Lung (tissue), 12 donors: ENCODE data around the gene FARP1. TPM values are rescaled to one million over a fixed set of nuclear protein-coding genes. Genes with fewer than 3 reads are reported as not detected.

Experiments used
- ATAC-seq: fragments of 200-7000 bp; cut with Tn5 transposase; one replicate; pipeline ENCODE4 v1.9.1; 2020; ENCODE audit warnings: moderate number of reproducible peaks; ENCODE audit not compliant: insufficient read depth, low FRiP score
- DNase-seq, 3 donors: peaks; one replicate each; pipeline ENCODE4 v3.0.0-alpha.2; 2013 to 2017
- H3K27ac ChIP-seq, 2 donors: one replicate each; pipeline ENCODE4 v1.5.1; 2013; ENCODE audit warnings: mild to moderate bottlenecking in 2 of 2, moderate library complexity in 2 of 2, control low read depth in 1 of 2, inconsistent platforms in 1 of 2, low read depth in 1 of 2, low read length in 1 of 2
- H3K27me3 ChIP-seq, 3 donors: one replicate each; pipeline ENCODE4 v1.5.1; 2013; ENCODE audit warnings: low read length in 2 of 3; ENCODE audit not compliant: control insufficient read depth in 3 of 3, insufficient read depth in 3 of 3
- H3K36me3 ChIP-seq, 4 donors: one replicate each; pipeline ENCODE4 v1.5.1; 2013; ENCODE audit warnings: low read length in 4 of 4, mild to moderate bottlenecking in 1 of 4, moderate library complexity in 1 of 4; ENCODE audit not compliant: control insufficient read depth in 4 of 4, insufficient read depth in 4 of 4
- H3K4me1 ChIP-seq, 5 donors: one replicate each; pipeline ENCODE4 v1.5.1; 2013; ENCODE audit warnings: low read length in 5 of 5, mild to moderate bottlenecking in 2 of 5, moderate library complexity in 1 of 5; ENCODE audit not compliant: control insufficient read depth in 5 of 5, insufficient read depth in 5 of 5
- H3K4me3 ChIP-seq: one replicate; pipeline ENCODE4 v1.5.1; 2013; ENCODE audit warnings: mild to moderate bottlenecking, control low read depth, moderate library complexity
- H3K9ac ChIP-seq, 2 donors: one replicate each; pipeline ENCODE4 v1.5.1; 2013; ENCODE audit warnings: low read length in 2 of 2, control low read depth in 1 of 2; ENCODE audit not compliant: insufficient read depth in 1 of 2
- H3K9me3 ChIP-seq, 4 donors: one replicate each; pipeline ENCODE4 v1.5.1; 2013; ENCODE audit warnings: low read length in 3 of 4, mild to moderate bottlenecking in 1 of 4, moderate library complexity in 1 of 4; ENCODE audit not compliant: control insufficient read depth in 4 of 4, insufficient read depth in 3 of 4
- WGBS, 2 donors: extraction: QIAGEN DNeasy Blood & Tissue Kit; methylation state at CpG; one replicate each; pipeline ENCODE4 v1.1.7; 2013; 5-methylcytosine and 5-hydroxymethylcytosine counted together
- polyA plus RNA-seq, 2 donors: library from polyadenylated mRNA; stranded (reverse); fragments of 200-250 nt; gene quantifications; one replicate each; pipeline ENCODE4 v1.2.1, GENCODE V29; 2013
- total RNA-seq, 2 donors: library from RNA; depleted of rRNA in 1 of 2; stranded (reverse); fragments of >200 nt in 1 of 2; gene quantifications; one replicate each; pipeline ENCODE4 v1.2.1, GENCODE V29; 2014 to 2021
- TF ChIP-seq, protein P1 (sequence below): IDR thresholded peaks from 2 replicates; pipeline ENCODE4 v1.5.1; 2012; ENCODE audit warnings: mild to moderate bottlenecking; ENCODE audit errors: control extremely low read depth, extremely low read depth
- donor health status: control.
- donor health status: control.
- donor health status: Bipolar disorder and iron deficiency.
- donor health status: healthy.
- donor health status: DM: yes; HTN: yes; CAD: no.

The FARP1 gene
- total and polyA plus RNA-seq, 4 donors: 20.8 to 102 (median 54.4) TPM

GRCh38 chr13:98182153-98182552, 39.3 kb downstream of the FARP1 start:
- no peak overlapping the region for H3K9ac ChIP-seq
- peaks cover 0 to 3% (median 1%) of the 10 kb centered on the region in 5 donors for H3K4me1 ChIP-seq
- ATAC-seq: no peak
- H3K27ac ChIP-seq: no peak overlapping the region
- WGBS, 2 donors: 91 to 94% methylated on average over 4 of the region's 4 CpGs
- no peaks in the 10 kb centered on the region for H3K9me3 ChIP-seq
- no peaks in the 10 kb centered on the region for H3K27me3 ChIP-seq
- H3K4me3 ChIP-seq: no peak overlapping the region
- TF ChIP-seq, protein P1, sequence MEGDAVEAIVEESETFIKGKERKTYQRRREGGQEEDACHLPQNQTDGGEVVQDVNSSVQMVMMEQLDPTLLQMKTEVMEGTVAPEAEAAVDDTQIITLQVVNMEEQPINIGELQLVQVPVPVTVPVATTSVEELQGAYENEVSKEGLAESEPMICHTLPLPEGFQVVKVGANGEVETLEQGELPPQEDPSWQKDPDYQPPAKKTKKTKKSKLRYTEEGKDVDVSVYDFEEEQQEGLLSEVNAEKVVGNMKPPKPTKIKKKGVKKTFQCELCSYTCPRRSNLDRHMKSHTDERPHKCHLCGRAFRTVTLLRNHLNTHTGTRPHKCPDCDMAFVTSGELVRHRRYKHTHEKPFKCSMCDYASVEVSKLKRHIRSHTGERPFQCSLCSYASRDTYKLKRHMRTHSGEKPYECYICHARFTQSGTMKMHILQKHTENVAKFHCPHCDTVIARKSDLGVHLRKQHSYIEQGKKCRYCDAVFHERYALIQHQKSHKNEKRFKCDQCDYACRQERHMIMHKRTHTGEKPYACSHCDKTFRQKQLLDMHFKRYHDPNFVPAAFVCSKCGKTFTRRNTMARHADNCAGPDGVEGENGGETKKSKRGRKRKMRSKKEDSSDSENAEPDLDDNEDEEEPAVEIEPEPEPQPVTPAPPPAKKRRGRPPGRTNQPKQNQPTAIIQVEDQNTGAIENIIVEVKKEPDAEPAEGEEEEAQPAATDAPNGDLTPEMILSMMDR: no peak
- peaks cover 0 to 3% (median 0%) of the 10 kb centered on the region in 4 donors for H3K36me3 ChIP-seq
- DNase-seq: no peak

GRCh38 chr13:98182589-98182988, 39.7 kb downstream of the FARP1 start:
- WGBS, 2 donors: 69 to 73% methylated on average over 3 of the region's 3 CpGs
- no peak overlapping the region for H3K9ac ChIP-seq
- no peak overlapping the region for H3K27ac ChIP-seq
- peaks cover 0 to 3% (median 0%) of the 10 kb centered on the region in 4 donors for H3K36me3 ChIP-seq
- H3K4me1 ChIP-seq: peaks cover 0 to 6% (median 5%) of the 10 kb centered on the region in 5 donors
- H3K4me3 ChIP-seq: no peak overlapping the region
- no peaks in the 10 kb centered on the region for H3K9me3 ChIP-seq
- no peak for DNase-seq
- TF ChIP-seq, protein P1: no peak
- ATAC-seq: no peak
- H3K27me3 ChIP-seq: no peaks in the 10 kb centered on the region

DNA sequence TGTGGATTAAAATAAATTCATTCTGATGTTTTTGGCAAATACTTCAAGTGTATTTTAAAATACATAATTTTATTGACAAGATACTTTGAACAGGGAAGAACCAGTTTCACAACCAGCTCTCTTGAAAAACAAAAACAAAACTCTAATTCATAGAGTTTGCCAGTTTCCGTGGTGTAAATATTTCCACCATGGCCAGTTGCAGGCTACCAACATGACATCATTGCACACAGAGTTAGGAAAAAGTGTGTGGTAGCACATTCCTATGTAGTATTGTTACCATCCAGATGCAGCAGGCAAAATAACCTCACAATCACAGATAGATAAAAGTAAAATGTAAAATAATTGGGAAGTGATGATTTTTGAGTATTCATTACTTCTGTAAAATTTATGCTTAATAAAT, 41.9 kb downstream of the FARP1 start:
- H3K9me3 ChIP-seq: no peaks in the 10 kb centered on the region
- no peak overlapping the region for H3K9ac ChIP-seq
- H3K4me3 ChIP-seq: no peak overlapping the region
- no peak for ATAC-seq
- H3K36me3 ChIP-seq: peaks cover 0 to 3% (median 0%) of the 10 kb centered on the region in 4 donors
- no peaks in the 10 kb centered on the region for H3K27me3 ChIP-seq
- TF ChIP-seq, protein P1: no peak
- H3K27ac ChIP-seq: no peak overlapping the region
- 76 to 84% methylated on average over 1 of the region's 1 CpG for WGBS, 2 donors
- peaks cover 6 to 17% (median 9%) of the 10 kb centered on the region in 5 donors for H3K4me1 ChIP-seq
- no peak for DNase-seq
